ENCODE measurements around the gene CDKN1A.

Gene CDKN1A

GRCh38 chr6:36660771-36661471 is 17.6 kb upstream of the CDKN1A start:
- TF ChIP-seq, protein P1, sequence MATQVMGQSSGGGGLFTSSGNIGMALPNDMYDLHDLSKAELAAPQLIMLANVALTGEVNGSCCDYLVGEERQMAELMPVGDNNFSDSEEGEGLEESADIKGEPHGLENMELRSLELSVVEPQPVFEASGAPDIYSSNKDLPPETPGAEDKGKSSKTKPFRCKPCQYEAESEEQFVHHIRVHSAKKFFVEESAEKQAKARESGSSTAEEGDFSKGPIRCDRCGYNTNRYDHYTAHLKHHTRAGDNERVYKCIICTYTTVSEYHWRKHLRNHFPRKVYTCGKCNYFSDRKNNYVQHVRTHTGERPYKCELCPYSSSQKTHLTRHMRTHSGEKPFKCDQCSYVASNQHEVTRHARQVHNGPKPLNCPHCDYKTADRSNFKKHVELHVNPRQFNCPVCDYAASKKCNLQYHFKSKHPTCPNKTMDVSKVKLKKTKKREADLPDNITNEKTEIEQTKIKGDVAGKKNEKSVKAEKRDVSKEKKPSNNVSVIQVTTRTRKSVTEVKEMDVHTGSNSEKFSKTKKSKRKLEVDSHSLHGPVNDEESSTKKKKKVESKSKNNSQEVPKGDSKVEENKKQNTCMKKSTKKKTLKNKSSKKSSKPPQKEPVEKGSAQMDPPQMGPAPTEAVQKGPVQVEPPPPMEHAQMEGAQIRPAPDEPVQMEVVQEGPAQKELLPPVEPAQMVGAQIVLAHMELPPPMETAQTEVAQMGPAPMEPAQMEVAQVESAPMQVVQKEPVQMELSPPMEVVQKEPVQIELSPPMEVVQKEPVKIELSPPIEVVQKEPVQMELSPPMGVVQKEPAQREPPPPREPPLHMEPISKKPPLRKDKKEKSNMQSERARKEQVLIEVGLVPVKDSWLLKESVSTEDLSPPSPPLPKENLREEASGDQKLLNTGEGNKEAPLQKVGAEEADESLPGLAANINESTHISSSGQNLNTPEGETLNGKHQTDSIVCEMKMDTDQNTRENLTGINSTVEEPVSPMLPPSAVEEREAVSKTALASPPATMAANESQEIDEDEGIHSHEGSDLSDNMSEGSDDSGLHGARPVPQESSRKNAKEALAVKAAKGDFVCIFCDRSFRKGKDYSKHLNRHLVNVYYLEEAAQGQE (IDR thresholded peaks at IDR 0.05; ENCODE audit: insufficient replicate concordance, low read depth) = no peak
- TF ChIP-seq POLR2AphosphoS5 (IDR thresholded peaks at IDR 0.05; ENCODE audit: low read depth) = no peak
- no peak for TF ChIP-seq SPI1 (IDR thresholded peaks at IDR 0.05; ENCODE audit: borderline replicate concordance, low read depth)
- DNase-seq (ENCODE audit: low read depth in 1 of 2, low spot score in 1 of 2) = no peak
- H3K27ac ChIP-seq (replicated peaks) = no peak overlapping the region
- no peak overlapping the region for H3K4me3 ChIP-seq (replicated peaks; ENCODE audit: insufficient read depth, low read length)
- H3K27me3 ChIP-seq (ENCODE audit: insufficient read depth, poor library complexity, severe bottlenecking) = no peaks in the 10 kb centered on the region

DNA sequence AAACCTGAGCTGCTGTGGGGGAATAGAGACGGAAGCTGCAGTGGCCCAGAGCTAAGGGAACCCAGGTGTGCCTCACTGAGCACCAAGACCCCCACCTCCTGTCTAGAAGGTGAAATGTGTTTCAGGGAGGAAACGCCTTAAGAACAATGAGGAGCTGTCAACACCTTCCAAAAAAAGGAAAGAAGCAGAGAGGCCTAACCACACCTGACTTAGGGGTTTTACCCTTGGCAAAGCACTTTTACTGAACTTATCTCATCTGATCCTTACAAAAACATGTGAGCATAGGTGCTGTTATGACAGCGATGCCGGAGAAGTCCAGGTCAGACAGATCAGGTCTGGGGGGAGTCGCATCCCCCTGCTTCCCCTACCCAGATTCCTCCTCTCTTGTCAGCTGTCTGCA is 16.1 kb upstream of the CDKN1A start:
- TF ChIP-seq SPI1 (IDR thresholded peaks at IDR 0.05; ENCODE audit: borderline replicate concordance, low read depth) (no peak), POLR2AphosphoS5 (IDR thresholded peaks at IDR 0.05; ENCODE audit: low read depth) (no peak), GABPA (IDR thresholded peaks at IDR 0.05; ENCODE audit: low read depth) (no peak)
- TF ChIP-seq, protein P1 (IDR thresholded peaks at IDR 0.05; ENCODE audit: insufficient replicate concordance, low read depth) = no peak
- TF ChIP-seq, protein P2, sequence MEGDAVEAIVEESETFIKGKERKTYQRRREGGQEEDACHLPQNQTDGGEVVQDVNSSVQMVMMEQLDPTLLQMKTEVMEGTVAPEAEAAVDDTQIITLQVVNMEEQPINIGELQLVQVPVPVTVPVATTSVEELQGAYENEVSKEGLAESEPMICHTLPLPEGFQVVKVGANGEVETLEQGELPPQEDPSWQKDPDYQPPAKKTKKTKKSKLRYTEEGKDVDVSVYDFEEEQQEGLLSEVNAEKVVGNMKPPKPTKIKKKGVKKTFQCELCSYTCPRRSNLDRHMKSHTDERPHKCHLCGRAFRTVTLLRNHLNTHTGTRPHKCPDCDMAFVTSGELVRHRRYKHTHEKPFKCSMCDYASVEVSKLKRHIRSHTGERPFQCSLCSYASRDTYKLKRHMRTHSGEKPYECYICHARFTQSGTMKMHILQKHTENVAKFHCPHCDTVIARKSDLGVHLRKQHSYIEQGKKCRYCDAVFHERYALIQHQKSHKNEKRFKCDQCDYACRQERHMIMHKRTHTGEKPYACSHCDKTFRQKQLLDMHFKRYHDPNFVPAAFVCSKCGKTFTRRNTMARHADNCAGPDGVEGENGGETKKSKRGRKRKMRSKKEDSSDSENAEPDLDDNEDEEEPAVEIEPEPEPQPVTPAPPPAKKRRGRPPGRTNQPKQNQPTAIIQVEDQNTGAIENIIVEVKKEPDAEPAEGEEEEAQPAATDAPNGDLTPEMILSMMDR (IDR thresholded peaks at IDR 0.05; ENCODE audit: insufficient read depth, low read length) = no peak
- Histone ChIP-seq H3K4me3 (replicated peaks; ENCODE audit: insufficient read depth, low read length) (no peak overlapping the region), H3K27ac (replicated peaks) (no peak overlapping the region), H3K27me3 (ENCODE audit: insufficient read depth, poor library complexity, severe bottlenecking) (no peaks in the 10 kb centered on the region)
- DNase-seq (ENCODE audit: low read depth in 1 of 2, low spot score in 1 of 2) = no peak

DNA sequence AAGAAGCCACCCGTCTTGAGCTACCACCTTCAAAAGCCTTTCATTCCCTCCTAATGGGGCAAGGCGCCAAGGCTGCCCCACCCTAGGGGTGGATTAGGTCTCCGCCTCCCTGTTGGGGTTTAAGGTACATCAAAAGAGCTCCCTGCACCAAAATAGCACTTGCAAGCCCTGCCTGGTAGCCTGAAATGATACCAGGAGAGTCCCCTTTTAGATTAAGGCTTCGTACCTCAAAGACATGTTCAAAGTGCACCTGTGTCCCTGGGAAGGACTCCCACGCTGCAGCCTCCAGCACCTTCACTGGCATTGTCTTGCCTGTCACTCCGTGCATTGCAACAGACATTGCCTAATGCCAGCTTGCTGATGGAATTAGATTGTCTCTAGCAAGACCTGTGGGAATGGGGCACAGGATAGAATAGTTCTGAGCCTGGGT is 15.7 kb upstream of the CDKN1A start:
- no peak overlapping the region for H3K27ac ChIP-seq (replicated peaks)
- no peaks in the 10 kb centered on the region for H3K27me3 ChIP-seq (ENCODE audit: insufficient read depth, poor library complexity, severe bottlenecking)
- no peak for DNase-seq (ENCODE audit: low read depth in 1 of 2, low spot score in 1 of 2)
- TF ChIP-seq POLR2AphosphoS5 (IDR thresholded peaks at IDR 0.05; ENCODE audit: low read depth) (no peak), SPI1 (IDR thresholded peaks at IDR 0.05; ENCODE audit: borderline replicate concordance, low read depth) (no peak), GABPA (IDR thresholded peaks at IDR 0.05; ENCODE audit: low read depth) (no peak)
- TF ChIP-seq, protein P2 (IDR thresholded peaks at IDR 0.05; ENCODE audit: insufficient read depth, low read length) = no peak
- TF ChIP-seq, protein P1 (IDR thresholded peaks at IDR 0.05; ENCODE audit: insufficient replicate concordance, low read depth) = no peak
- H3K4me3 ChIP-seq (replicated peaks; ENCODE audit: insufficient read depth, low read length) = no peak overlapping the region
